ENCODE measurements around the gene FBXL16. TPM values are rescaled to one million over a fixed set of nuclear protein-coding genes. Genes with fewer than 3 reads are reported as not detected.

The FBXL16 gene
- total and polyA plus RNA-seq, 9 of the 15 experiments (the other 6 are each of a cell fraction or from before 2014, with no cell fraction given) = 0.21 to 8.2 (median 1.7) TPM

DNA sequence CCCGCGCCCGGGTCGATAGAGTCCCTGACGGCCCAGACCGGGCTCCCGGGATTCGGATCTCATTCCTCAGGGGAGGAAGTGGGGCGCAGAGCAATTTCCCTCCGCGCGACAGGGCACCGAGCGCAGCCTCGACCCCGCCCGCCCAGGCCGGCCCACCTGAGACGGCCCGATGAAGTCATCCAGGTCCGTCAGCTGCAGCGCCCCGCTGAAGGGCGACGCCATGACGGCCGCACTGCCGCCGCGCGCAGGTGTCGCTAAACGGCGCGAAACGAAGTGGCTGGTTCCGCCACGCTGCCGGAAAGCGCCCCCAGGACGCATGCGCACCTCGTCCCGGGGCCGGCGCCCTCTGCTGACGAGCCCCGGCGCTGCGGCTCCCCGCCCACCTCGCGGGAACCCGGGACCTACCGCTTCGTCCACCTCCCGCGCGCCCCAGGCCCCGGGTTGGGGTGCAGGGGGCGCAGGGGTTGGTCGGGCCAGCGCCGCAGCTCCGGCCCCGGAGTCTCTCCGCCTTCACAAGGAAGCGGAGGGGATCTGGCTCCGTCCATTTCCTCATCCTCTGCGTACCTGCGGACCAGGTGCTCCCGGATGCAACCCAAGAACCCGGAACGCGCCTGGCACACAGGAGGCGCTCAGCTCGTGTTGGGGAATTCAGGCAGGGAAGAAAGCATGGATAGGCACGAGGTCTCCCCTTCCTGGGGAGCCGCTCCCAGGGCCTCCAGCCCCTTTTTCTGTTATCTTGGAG, 35.3 kb upstream of the FBXL16 start, which contains the start of gene CIAO3 (continued):
- TF ChIP-seq, protein P1, sequence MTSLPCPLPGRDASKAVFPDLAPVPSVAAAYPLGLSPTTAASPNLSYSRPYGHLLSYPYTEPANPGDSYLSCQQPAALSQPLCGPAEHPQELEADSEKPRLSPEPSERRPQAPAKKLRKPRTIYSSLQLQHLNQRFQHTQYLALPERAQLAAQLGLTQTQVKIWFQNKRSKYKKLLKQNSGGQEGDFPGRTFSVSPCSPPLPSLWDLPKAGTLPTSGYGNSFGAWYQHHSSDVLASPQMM (CRISPR knock-in tag; IDR thresholded peaks at IDR 0.05) = no peak
- TF ChIP-seq, protein P2, sequence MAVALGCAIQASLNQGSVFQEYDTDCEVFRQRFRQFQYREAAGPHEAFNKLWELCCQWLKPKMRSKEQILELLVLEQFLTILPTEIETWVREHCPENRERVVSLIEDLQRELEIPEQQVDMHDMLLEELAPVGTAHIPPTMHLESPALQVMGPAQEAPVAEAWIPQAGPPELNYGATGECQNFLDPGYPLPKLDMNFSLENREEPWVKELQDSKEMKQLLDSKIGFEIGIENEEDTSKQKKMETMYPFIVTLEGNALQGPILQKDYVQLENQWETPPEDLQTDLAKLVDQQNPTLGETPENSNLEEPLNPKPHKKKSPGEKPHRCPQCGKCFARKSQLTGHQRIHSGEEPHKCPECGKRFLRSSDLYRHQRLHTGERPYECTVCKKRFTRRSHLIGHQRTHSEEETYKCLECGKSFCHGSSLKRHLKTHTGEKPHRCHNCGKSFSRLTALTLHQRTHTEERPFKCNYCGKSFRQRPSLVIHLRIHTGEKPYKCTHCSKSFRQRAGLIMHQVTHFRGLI (CRISPR knock-in tag; IDR thresholded peaks at IDR 0.05) = no peak
- TF ChIP-seq, protein P3, sequence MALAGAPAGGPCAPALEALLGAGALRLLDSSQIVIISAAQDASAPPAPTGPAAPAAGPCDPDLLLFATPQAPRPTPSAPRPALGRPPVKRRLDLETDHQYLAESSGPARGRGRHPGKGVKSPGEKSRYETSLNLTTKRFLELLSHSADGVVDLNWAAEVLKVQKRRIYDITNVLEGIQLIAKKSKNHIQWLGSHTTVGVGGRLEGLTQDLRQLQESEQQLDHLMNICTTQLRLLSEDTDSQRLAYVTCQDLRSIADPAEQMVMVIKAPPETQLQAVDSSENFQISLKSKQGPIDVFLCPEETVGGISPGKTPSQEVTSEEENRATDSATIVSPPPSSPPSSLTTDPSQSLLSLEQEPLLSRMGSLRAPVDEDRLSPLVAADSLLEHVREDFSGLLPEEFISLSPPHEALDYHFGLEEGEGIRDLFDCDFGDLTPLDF (CRISPR knock-in tag; IDR thresholded peaks at IDR 0.05) = peak; percentile 70; the same call in 1 of the 2 replicates
- TF ChIP-seq, protein P4, sequence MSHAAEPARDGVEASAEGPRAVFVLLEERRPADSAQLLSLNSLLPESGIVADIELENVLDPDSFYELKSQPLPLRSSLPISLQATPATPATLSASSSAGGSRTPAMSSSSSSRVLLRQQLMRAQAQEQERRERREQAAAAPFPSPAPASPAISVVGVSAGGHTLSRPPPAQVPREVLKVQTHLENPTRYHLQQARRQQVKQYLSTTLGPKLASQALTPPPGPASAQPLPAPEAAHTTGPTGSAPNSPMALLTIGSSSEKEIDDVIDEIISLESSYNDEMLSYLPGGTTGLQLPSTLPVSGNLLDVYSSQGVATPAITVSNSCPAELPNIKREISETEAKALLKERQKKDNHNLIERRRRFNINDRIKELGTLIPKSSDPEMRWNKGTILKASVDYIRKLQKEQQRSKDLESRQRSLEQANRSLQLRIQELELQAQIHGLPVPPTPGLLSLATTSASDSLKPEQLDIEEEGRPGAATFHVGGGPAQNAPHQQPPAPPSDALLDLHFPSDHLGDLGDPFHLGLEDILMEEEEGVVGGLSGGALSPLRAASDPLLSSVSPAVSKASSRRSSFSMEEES (CRISPR knock-in tag; IDR thresholded peaks at IDR 0.05) = no peak
- TF ChIP-seq, protein P5, sequence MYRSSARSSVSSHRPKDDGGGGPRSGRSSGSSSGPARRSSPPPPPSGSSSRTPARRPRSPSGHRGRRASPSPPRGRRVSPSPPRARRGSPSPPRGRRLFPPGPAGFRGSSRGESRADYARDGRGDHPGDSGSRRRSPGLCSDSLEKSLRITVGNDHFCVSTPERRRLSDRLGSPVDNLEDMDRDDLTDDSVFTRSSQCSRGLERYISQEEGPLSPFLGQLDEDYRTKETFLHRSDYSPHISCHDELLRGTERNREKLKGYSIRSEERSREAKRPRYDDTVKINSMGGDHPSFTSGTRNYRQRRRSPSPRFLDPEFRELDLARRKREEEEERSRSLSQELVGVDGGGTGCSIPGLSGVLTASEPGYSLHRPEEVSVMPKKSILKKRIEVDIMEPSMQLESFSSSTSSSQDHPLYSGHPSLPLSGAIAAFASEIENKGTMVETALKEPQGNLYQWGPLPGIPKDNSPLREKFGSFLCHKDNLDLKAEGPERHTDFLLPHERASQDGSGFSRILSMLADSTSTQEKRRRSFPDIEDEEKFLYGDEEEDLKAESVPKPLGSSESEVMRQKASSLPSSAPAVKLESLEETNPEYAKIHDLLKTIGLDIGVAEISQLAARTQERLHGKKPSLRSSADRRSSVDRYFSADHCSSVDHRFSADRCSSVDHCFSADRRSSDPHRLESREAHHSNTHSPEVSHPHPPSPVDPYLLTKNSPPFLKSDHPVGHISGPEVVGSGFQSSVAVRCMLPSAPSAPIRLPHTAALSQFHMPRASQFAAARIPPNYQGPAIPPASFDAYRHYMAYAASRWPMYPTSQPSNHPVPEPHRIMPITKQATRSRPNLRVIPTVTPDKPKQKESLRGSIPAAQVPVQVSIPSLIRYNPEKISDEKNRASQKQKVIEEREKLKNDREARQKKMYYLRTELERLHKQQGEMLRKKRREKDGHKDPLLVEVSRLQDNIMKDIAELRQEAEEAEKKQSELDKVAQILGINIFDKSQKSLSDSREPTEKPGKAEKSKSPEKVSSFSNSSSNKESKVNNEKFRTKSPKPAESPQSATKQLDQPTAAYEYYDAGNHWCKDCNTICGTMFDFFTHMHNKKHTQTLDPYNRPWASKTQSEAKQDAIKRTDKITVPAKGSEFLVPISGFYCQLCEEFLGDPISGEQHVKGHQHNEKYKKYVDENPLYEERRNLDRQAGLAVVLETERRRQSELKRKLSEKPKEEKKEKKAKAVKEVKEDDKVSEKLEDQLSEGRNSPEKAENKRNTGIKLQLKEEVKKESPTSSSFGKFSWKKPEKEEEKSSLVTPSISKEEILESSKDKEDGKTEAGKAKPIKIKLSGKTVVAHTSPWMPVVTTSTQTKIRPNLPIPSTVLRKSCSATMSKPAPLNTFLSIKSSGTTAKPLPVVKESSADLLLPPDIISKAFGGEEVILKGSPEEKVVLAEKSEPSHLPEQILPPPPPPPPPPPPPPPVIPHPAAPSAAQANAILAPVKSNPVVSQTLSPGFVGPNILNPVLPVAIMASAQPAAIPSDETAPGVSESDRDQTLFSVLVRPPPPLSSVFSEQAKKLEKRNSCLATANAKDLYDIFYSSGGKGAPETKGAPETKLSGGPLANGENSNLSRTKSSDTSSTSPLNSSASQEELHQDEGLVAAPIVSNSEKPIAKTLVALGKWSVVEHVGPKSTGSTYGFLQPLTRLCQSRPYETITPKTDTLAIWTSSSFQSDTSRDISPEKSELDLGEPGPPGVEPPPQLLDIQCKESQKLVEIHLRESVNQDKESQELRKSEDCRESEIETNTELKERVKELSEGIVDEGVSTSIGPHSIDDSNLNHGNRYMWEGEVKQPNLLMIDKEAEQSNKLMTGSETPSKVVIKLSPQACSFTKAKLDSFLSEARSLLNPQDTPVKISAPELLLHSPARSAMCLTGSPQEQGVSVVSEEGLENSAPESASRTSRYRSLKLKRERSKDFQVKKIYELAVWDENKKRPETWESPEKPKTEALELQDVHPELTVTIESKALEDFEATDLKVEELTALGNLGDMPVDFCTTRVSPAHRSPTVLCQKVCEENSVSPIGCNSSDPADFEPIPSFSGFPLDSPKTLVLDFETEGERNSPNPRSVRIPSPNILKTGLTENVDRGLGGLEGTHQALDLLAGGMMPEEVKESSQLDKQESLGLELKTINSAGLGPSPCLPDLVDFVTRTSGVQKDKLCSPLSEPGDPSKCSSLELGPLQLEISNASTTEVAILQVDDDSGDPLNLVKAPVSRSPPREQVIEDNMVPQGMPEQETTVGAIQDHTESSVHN (IDR thresholded peaks at IDR 0.05; ENCODE audit: borderline replicate concordance in 1 of 2, low read depth in 1 of 2) = no peak
- TF ChIP-seq, protein P6, sequence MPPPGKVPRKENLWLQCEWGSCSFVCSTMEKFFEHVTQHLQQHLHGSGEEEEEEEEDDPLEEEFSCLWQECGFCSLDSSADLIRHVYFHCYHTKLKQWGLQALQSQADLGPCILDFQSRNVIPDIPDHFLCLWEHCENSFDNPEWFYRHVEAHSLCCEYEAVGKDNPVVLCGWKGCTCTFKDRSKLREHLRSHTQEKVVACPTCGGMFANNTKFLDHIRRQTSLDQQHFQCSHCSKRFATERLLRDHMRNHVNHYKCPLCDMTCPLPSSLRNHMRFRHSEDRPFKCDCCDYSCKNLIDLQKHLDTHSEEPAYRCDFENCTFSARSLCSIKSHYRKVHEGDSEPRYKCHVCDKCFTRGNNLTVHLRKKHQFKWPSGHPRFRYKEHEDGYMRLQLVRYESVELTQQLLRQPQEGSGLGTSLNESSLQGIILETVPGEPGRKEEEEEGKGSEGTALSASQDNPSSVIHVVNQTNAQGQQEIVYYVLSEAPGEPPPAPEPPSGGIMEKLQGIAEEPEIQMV (tag; conservative IDR thresholded peaks at IDR 0.05; ENCODE audit: low read depth) = no peak
- TF ChIP-seq ETS2 (tag; IDR thresholded peaks at IDR 0.05; ENCODE audit: borderline replicate concordance, poor library complexity, severe bottlenecking) (no peak), DIDO1 (tag; IDR thresholded peaks at IDR 0.05; ENCODE audit: low read depth) (peak; percentile 87)

All from K562 (cell line).